Left ventricle myocardium inferior (tissue), 1 donor: Measurements from ENCODE around the gene OTOGL. TPM values are rescaled to one million over a fixed set of nuclear protein-coding genes. Genes with fewer than 3 reads are reported as not detected.

Source experiments
- DNase-seq: peaks from one replicate; pipeline ENCODE4 v3.0.0-alpha.2; 2020
- H3K27ac ChIP-seq: fragments of 200-600 bp; replicated peaks from 2 replicates; pipeline ENCODE4 v1.8.0; 2021
- H3K27me3 ChIP-seq: fragments of 200-600 bp; 2 replicates; pipeline ENCODE4 v1.8.0; 2021; ENCODE audit warnings: low read depth
- H3K36me3 ChIP-seq: fragments of 200-600 bp; 2 replicates; pipeline ENCODE4 v1.8.0; 2021
- H3K4me1 ChIP-seq: fragments of 200-600 bp; 2 replicates; pipeline ENCODE4 v1.8.0; 2021
- H3K4me3 ChIP-seq: fragments of 200-600 bp; 2 replicates; pipeline ENCODE4 v1.8.0; 2021; ENCODE audit warnings: mild to moderate bottlenecking, moderate library complexity
- H3K9me3 ChIP-seq: fragments of 200-600 bp; replicated peaks from 2 replicates; pipeline ENCODE4 v1.8.0; 2021
- intact Hi-C: fragments of 100-400 bp; cut with micrococcal nuclease; formaldehyde crosslinking; loops from one replicate; pipeline ENCODE4 v1.11.0; 2022
- total RNA-seq: library from RNA; stranded (reverse); fragmentation: NEBNext Ultra II Directional; extraction: Animal tissue kit (Norgen Biotek cat#: 25700); gene quantifications from one replicate; pipeline ENCODE4 v1.2.1, GENCODE V29; 2021
- TF ChIP-seq, protein P1 (sequence below): fragments of 200-600 bp; IDR thresholded peaks from 2 replicates; pipeline ENCODE4 v1.8.0; 2021; ENCODE audit warnings: antibody characterized with exemption, mild to moderate bottlenecking, borderline replicate concordance
- donor health status: DM: no; HTN: yes; CAD: no; lungs with severe emphysema.

Gene OTOGL
- total RNA-seq, 1 donor from 2014 or later = 0.27 TPM

DNA sequence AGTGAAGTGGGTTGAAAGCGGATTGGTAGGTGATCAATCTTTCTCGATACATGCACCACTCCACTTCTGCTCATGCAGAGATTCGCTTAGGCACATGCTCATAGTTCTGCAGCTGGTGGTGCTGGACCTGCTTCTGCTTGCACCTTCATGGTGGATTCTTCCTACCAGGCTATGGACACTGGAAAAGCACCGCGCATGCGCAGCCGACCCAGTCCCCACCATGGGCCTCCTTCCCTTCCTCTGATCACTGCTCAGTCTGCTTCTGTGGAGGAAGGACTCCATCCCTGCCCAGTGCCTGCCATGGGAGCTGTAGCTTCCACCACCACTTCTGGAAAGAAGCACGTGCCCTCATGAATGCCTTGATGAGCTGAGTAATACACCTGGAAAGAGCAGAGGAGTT is 282.9 kb downstream of the OTOGL start:
- Histone ChIP-seq H3K9me3 (no peaks in the 10 kb centered on the region), H3K27me3 (no peaks in the 10 kb centered on the region), H3K4me3 (no peak overlapping the region), H3K4me1 (no peaks in the 10 kb centered on the region), H3K27ac (no peak overlapping the region), H3K36me3 (no peaks in the 10 kb centered on the region)
- no peak for DNase-seq
- intact Hi-C loops = no loop called here
- TF ChIP-seq, protein P1, sequence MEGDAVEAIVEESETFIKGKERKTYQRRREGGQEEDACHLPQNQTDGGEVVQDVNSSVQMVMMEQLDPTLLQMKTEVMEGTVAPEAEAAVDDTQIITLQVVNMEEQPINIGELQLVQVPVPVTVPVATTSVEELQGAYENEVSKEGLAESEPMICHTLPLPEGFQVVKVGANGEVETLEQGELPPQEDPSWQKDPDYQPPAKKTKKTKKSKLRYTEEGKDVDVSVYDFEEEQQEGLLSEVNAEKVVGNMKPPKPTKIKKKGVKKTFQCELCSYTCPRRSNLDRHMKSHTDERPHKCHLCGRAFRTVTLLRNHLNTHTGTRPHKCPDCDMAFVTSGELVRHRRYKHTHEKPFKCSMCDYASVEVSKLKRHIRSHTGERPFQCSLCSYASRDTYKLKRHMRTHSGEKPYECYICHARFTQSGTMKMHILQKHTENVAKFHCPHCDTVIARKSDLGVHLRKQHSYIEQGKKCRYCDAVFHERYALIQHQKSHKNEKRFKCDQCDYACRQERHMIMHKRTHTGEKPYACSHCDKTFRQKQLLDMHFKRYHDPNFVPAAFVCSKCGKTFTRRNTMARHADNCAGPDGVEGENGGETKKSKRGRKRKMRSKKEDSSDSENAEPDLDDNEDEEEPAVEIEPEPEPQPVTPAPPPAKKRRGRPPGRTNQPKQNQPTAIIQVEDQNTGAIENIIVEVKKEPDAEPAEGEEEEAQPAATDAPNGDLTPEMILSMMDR = no peak

- Histone ChIP-seq H3K4me3 (peak overlapping the region; percentile 56), H3K27me3 (peaks cover 15% of the 10 kb centered on the region), H3K9me3 (no peaks in the 10 kb centered on the region), H3K4me1 (peaks cover 6% of the 10 kb centered on the region), H3K36me3 (no peaks in the 10 kb centered on the region), H3K27ac (no peak overlapping the region)
- intact Hi-C loops = no loop called here
- DNase-seq = no peak
- TF ChIP-seq, protein P1 = no peak
Measured at GRCh38 chr12:80400571-80400991, 301.2 kb downstream of the OTOGL start.

- Histone ChIP-seq H3K27me3 (peaks cover 15% of the 10 kb centered on the region), H3K4me1 (peaks cover 6% of the 10 kb centered on the region), H3K27ac (no peak overlapping the region), H3K36me3 (no peaks in the 10 kb centered on the region), H3K4me3 (peak overlapping the region; percentile 56), H3K9me3 (no peaks in the 10 kb centered on the region)
- intact Hi-C loops = no loop called here
- TF ChIP-seq, protein P1 = no peak
- no peak for DNase-seq
Measured at GRCh38 chr12:80401191-80401590, 301.9 kb downstream of the OTOGL start.

- Histone ChIP-seq H3K4me1 (peaks cover 6% of the 10 kb centered on the region), H3K9me3 (no peaks in the 10 kb centered on the region), H3K4me3 (no peak overlapping the region), H3K36me3 (no peaks in the 10 kb centered on the region), H3K27me3 (peaks cover 15% of the 10 kb centered on the region), H3K27ac (no peak overlapping the region)
- TF ChIP-seq, protein P1 = no peak
- intact Hi-C loops = no loop called here
- DNase-seq = no peak
Measured at GRCh38 chr12:80404629-80405028, 305.3 kb downstream of the OTOGL start.

DNA sequence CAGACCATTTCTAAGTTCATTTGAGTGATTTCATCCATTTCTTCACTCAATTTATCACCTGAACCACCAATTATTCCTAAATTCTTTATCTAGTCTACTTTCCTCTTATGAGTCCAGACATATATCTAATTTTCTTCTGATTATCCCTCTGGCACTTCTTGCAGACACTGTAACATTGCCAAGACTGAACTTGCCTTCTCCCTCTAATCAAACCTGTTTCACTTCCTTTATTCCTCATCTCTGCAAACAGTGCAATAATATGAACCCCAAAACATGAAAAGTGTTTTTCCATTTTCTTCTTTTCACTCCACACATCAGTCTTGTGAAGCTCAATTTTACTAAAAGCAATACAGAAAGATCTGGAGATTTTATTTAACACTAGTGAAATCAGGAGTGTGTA is 306.9 kb downstream of the OTOGL start:
- TF ChIP-seq, protein P1 = no peak

More for the DNA sequence above, 306.9 kb downstream of the OTOGL start:
- H3K27me3 ChIP-seq = peaks cover 6% of the 10 kb centered on the region
- H3K4me1 ChIP-seq = no peaks in the 10 kb centered on the region
- no peaks in the 10 kb centered on the region for H3K9me3 ChIP-seq
- no peaks in the 10 kb centered on the region for H3K36me3 ChIP-seq
- no peak overlapping the region for H3K4me3 ChIP-seq
- no peak overlapping the region for H3K27ac ChIP-seq
- intact Hi-C loops = no loop called here
- DNase-seq = no peak
